ENCODE measurements around the gene HES2.

DNA sequence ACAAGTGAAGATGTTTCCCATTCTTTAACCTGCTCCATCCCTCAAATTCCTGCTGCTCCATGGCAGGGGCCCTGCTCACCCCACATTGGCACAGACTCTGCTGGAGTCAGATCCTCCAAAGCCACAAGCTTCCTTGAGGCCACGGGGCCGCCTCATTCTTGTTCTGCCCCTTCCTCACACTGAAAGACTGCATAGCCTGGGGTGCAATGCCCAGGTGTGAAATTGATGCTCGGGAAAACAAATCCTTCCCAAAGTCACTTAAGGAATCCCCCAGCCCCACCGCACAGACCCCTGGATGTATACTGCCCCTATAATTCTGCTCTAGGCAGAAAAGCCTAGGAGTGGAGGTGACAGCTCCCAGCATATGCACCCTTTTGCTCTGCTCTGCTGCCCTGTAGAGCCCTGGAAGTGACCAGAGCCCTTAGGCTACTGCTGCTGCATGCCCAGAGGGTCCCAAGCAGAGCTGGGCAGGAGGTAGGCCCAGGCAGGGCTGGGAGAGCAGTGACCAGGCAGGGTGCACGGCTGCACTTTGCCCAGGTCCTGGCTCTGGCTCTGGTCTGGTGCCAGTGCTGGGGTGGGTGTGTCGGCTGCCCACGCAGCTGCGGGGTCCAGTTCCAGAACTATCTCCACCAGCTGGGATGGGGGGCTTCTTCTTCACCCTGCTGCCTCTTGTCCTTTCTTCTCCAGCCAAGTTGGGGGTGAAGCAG, 1.6 kb downstream of the HES2 start:
- TF ChIP-seq POLR2A (IDR thresholded peaks at IDR 0.05; ENCODE audit: low read depth, low read length) (no peak), POLR2AphosphoS5 (IDR thresholded peaks at IDR 0.05; ENCODE audit: low read depth, low read length) (no peak), TAF1 (IDR thresholded peaks at IDR 0.05; ENCODE audit: low read depth, low read length) (no peak), SPI1 (IDR thresholded peaks at IDR 0.05; ENCODE audit: low read depth, low read length) (no peak), POU2F2 (IDR thresholded peaks at IDR 0.05; ENCODE audit: low read depth, low read length) (no peak), PAX5 (IDR thresholded peaks at IDR 0.05; ENCODE audit: insufficient read depth, low read length, severe bottlenecking) (no peak)
